Keratinocyte (primary cell): Measurements from ENCODE around the gene NLRP7.

Experiments
- CTCF ChIP-seq, 3 experiments: IDR thresholded peaks in 1 of 3; conservative IDR thresholded peaks in 1 of 3; optimal IDR thresholded peaks in 1 of 3; 2 replicates in 2 of 3; 3 replicates in 1 of 3; pipeline versions ENCODE3 to v1.5.1; 2011; ENCODE audit warnings: low read length in 3 of 3, mild to moderate bottlenecking in 3 of 3, moderate library complexity in 2 of 3, control low read depth in 1 of 3, inconsistent platforms in 1 of 3; ENCODE audit not compliant: insufficient read depth in 2 of 3; ENCODE audit errors: extremely low read depth in 1 of 3
- EZH2 ChIP-seq: IDR thresholded peaks from one replicate; pipeline ENCODE4 v1.6.1; 2012; ENCODE audit warnings: inconsistent platforms, mild to moderate bottlenecking, low read length, moderate library complexity

GRCh38 chr19:54921082-54921481 is 26.2 kb downstream of the NLRP7 start:
- TF ChIP-seq EZH2 = no peak
- no peak for TF ChIP-seq CTCF (optimal IDR thresholded peaks at IDR 0.05 in 1 of 3, IDR thresholded peaks at IDR 0.05 in 1 of 3, conservative IDR thresholded peaks at IDR 0.05 in 1 of 3; ENCODE audit: extremely low read depth in 1 of 3, insufficient read depth in 2 of 3, low read length in 3 of 3)
